OCI-LY7 (cell line): ENCODE data around the gene NTN3.

Experiments
- CTCF ChIP-seq: fragments of 200-600 bp; sonication (generic); conservative IDR thresholded peaks from 2 replicates; pipeline ENCODE4 v1.5.1; 2014; ENCODE audit warnings: mild to moderate bottlenecking, antibody characterized with exemption, low read length, moderate library complexity, mixed read lengths
- EZH2phosphoT487 ChIP-seq: fragments of 200-600 bp; sonication (generic); IDR thresholded peaks from 2 replicates; pipeline ENCODE4 v1.6.1; 2018; ENCODE audit warnings: low read depth, borderline replicate concordance, mild to moderate bottlenecking, mixed run types, antibody characterized with exemption, low read length, moderate library complexity, mixed read lengths

- peak; percentile 31; the same call in 1 of the 2 replicates for TF ChIP-seq CTCF
- TF ChIP-seq EZH2phosphoT487, result no peak
Observed at GRCh38 chr16:2486645-2487516, 15.8 kb downstream of the NTN3 start.
